Measurements from ENCODE around the gene IARS2. TPM values are rescaled to one million over a fixed set of nuclear protein-coding genes. Genes with fewer than 3 reads are reported as not detected.

The IARS2 gene
- total RNA-seq, 4 donors from 2014 or later = 86.1 to 100 (median 90.8) TPM

- TF ChIP-seq, protein P1, sequence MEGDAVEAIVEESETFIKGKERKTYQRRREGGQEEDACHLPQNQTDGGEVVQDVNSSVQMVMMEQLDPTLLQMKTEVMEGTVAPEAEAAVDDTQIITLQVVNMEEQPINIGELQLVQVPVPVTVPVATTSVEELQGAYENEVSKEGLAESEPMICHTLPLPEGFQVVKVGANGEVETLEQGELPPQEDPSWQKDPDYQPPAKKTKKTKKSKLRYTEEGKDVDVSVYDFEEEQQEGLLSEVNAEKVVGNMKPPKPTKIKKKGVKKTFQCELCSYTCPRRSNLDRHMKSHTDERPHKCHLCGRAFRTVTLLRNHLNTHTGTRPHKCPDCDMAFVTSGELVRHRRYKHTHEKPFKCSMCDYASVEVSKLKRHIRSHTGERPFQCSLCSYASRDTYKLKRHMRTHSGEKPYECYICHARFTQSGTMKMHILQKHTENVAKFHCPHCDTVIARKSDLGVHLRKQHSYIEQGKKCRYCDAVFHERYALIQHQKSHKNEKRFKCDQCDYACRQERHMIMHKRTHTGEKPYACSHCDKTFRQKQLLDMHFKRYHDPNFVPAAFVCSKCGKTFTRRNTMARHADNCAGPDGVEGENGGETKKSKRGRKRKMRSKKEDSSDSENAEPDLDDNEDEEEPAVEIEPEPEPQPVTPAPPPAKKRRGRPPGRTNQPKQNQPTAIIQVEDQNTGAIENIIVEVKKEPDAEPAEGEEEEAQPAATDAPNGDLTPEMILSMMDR (IDR thresholded peaks at IDR 0.05; ENCODE audit: low read depth) = no peak
These were observed 50.1 kb downstream of the IARS2 start for GRCh38 chr1:220144051-220144450.

DNA sequence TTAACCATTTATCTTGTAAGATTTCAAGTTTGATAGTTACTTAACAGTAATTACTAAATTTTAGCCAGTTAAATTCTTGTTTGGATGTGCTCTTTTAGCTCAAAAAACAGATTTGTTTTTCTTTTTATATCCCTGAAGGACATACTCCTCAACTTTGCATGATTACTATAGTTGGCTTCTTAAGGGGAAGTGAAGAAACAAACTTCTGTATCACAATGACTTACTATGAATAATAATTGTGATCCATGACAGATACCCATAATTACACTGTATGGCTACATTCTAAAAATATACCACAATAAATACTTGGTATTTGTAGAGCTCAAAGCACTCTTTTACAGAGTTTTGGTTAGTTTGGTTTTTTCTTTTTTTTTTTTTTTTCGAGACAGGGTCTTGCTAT is 55.8 kb downstream of the IARS2 start:
- TF ChIP-seq, protein P1 (IDR thresholded peaks at IDR 0.05; ENCODE audit: low read depth) = no peak

DNA sequence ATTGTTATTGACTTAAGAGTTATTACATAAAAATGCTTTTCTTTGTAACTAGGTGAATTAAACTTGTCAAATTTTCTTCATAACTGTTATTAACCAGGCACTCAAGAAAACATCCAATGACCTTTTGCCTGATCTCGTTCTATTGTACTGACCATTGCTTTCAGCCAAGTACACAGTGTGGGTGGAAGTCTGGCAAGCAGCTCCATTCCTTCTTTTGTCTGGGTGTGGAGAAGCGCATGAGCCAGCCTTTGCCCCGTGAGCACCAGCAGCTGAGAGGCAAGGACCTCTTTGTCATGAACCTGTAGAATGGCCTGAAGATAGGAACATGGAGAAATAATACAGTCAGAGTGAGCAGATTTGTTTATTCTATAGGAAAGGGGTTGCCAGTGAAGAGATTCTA is 57.5 kb downstream of the IARS2 start:
- TF ChIP-seq, protein P1 (IDR thresholded peaks at IDR 0.05; ENCODE audit: low read depth) = no peak

GRCh38 chr1:220153147-220153546 is 59.2 kb downstream of the IARS2 start:
- TF ChIP-seq, protein P1 (IDR thresholded peaks at IDR 0.05; ENCODE audit: low read depth) = no peak

DNA sequence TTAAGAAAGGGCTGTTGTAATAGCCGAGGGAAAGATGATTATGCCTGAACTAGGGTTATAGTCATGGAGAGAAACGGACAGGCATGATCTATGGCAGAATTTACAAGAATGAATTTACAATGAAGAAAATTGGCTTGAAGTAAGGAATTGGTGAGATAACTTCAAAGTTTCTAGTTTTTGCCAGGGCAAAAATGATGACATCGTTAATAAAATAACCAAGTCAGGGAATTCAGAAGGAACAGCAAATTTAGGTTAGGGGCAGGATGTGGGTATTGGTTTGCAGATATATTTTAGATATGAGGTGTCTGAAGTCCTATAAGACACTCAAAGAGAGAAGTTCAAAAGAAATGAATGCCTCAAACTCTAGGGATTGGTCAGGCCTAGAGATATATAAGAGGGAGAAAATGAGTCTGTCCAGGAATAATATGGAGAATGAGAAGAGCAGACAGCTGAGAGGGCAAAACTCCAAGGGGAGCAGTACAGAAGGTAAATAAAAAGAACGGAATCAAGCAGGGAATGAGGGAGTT is 62.8 kb downstream of the IARS2 start:
- TF ChIP-seq, protein P1 (IDR thresholded peaks at IDR 0.05; ENCODE audit: low read depth) = no peak

DNA sequence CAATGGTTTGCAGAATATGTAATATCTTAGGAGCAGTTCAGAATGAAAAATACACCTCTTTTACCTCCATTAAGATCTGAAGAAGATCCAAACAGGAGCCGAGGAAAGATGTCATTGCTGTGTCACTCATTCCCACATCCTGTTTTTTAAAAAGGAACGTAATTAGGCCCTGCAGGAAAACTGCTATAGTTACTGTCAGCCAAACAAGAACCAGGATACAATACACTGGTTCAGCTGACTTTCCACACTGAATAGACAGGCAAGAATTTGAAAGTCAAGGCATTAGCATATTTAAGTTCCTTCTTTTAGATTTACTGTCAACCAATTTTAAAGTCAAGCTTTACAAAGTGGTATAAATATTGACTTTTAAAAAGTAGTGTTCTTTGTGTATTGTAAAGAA is 63.8 kb downstream of the IARS2 start:
- TF ChIP-seq, protein P1 (IDR thresholded peaks at IDR 0.05; ENCODE audit: low read depth) = no peak

DNA sequence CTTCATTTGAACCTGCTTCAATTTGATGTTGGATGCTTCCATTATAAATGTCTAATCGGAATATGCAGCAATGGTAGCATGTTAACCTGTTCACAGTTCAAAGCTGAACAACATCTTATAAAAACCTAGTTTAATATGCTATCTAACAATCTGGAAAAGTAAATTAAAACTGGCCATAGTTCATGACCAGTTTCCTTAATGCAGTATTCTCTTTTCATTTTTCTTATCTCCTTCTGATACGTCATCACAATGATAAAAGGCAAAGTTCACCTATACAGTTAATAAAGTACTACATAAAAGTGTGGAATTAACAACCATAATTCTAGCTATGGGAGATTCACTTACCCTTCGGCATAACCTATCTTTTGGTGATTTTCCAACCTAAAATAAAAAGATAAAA is 65.1 kb downstream of the IARS2 start:
- TF ChIP-seq, protein P1 (IDR thresholded peaks at IDR 0.05; ENCODE audit: low read depth) = no peak

Data from subcutaneous adipose tissue (tissue), 4 donors.